CD4-positive, alpha-beta T cell treated with Interferon gamma for 1 hour (primary cell): Measurements from ENCODE around the gene ITGAX.

Source experiments
- DNase-seq: peaks from one replicate; pipeline ENCODE4 v3.0.0-alpha.2; 2020

ITGAX gene

DNA sequence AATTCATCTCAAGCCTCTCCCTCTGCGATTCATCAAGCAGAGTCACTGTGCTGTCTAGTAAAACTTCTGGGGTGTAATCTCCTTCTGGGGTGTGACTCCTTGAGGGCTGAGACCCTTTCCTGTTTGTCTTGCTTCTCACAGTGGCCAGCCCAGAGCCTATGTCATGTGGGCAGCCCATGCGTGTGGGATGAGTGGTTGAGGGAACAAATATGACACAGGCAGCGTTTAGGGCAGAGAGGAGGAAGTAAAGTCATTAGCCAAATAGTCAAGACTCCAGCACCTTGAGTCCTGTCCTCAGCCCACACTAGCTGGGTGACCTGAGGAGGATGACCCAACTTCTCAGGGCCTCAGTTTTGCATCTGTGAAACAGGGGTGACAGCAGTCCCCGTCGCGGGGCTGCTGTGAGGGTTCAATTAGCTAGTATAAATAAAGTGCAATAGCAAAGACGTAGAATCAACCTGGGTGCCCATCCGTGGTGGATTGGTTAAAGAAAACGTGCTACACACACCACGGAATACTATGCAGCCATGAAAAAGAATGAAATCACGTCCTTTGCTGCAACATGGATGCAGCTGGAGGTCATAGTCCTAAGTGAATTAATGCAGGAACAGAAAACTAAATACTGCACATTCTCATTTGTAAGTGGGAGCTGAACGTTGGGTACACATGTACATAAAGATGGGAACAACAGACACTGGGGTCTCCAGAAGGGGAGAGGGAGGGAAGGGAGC is 4.5 kb upstream of the ITGAX start:
- DNase-seq: peak; percentile 73

DNA sequence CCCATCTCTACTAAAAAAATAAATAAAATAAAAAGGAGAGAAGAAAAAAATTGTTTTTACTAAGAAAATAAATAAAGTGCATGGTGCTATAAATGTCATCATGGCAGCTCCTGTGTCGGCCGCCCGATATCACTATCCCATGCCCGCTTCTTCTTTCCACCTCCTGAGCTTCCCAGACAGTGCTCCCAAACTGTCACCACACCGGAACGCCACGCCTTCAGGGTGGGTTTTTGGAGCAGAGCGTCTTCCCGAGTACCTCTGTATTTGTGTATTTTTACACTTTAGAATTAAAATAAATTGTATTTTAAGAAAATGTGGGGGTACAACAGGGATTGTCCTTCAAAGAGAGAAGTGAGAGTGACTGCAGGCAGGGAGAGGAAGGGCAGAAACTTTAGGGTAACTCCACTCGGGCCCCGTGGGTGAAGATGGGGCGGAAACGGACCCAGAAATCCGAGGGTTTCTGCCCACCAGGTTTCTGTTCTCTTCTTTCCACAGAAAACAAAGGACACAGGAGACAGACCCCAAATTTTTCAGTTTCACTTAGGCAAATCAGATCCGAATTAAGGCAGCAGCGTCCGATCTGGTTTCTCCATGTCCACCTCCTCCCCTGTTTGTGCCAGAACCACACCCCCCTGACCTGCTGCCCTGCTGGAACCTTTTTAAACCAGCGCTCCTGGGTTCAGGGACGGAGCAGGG is 3.6 kb upstream of the ITGAX start:
- peak; percentile 29 for DNase-seq

DNA sequence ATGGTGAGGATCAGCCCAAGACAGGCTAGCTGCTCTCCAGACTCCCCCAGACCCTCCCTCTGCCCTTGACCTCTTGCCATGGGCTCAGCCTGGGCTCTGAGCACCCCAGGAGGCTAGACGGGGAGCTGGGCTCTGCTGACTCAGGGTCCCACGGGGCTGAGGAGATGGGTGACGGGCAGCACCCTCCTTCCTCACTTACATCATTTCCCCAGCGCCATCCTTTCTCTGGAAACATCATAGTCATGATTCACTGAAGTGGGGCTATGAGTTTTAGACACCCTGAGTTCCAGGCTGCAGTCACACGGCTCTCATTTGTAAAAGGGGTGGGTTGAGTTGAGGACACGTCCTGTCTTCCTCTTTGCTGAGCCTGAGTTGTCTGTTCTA is 3.0 kb upstream of the ITGAX start:
- DNase-seq: peak; percentile 76

DNA sequence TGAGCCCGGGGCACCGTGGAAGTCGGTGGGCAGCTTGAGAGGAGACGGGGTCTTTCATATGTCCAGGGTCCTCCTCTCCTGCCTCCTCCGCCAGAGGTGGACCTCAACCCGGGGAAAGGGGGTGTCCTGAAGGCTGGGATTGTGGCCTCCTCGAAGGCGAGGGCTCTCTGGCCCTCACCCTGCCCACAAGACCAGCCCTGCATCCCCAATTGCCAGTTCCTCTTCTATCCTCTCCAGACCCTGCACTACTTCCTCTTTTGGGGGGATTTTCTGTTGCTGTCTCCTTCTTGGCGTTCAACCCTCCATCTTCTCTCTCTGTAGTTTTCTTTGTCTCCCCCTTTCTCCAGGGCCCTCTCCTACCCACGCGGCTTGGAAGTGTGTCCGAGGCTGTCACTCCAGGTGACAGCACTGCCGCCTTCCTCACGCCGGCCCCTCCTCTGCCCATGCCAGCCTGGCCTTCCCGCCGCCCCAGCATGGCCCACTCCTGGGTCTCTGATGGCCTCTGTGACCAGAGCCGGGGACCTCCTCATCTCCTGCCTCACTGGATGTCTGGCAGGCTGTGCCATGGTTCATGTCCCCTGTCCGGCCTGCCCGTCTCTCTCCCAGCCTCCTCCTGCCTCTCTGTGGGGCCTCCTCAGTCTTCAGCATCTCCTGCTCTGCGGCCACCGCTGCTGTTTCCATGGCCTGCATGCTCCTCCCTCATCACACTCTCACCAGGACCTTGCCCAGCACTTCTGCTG is 2.4 kb upstream of the ITGAX start:
- DNase-seq: peak; percentile 60

DNA sequence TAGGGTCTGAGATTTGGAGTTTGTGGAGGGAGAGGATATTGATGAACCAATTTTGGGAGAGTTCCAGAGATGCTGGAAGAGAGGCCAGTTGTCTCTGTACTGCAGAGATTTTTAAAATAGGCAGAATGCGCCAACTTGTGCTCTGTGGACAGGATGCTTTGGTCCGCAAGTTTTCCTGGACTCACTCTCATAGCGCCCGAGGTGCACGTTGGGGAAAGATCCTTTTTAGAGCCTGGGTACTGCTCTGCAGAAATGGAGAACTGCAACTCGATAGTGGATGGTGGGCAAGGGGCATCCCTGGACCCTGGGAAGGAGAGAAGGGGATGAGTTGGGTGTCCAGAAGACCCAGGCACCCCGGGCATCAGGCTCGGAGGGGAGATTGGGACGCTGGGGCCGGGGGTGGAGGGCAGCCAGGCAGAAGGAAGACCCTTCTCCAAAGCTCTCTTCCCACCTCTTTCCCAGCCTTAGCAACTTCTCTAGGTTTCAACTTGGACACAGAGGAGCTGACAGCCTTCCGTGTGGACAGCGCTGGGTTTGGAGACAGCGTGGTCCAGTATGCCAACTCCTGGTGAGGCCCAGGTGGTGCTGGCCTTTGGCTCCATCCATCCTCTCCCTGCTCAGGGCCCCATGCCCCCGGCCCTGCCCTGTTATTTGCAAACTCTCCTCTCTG is 590 bp downstream of the ITGAX start:
- DNase-seq: no peak

DNA sequence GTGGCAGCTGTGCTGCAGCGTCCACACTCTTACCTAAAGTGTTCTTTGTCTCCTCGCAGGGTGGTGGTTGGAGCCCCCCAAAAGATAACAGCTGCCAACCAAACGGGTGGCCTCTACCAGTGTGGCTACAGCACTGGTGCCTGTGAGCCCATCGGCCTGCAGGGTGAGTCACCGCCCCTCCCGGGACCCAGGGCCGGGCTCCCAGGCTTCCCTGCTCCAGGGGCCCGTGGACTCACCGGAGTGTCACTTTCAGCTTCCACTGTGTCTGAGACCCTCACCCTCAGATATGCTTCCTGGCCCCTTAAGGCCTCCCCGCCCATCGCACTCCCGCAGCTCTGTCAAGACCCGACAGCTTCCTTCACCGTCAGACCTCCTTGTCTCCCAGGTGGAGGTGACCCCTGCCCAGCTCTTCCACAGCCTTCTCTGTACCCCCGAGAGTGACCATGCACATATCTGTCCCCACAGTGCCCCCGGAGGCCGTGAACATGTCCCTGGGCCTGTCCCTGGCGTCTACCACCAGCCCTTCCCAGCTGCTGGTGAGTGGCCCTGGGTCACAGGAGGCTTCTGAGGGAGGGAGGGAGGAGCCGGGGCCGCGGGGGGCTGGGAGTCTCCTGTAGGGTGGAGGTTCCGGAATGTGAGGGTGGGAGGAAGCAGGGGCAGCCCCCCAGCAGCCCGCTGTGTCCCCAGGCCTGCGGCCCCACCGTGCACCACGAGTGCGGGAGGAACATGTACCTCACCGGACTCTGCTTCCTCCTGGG is 1.8 kb downstream of the ITGAX start:
- DNase-seq: no peak

DNA sequence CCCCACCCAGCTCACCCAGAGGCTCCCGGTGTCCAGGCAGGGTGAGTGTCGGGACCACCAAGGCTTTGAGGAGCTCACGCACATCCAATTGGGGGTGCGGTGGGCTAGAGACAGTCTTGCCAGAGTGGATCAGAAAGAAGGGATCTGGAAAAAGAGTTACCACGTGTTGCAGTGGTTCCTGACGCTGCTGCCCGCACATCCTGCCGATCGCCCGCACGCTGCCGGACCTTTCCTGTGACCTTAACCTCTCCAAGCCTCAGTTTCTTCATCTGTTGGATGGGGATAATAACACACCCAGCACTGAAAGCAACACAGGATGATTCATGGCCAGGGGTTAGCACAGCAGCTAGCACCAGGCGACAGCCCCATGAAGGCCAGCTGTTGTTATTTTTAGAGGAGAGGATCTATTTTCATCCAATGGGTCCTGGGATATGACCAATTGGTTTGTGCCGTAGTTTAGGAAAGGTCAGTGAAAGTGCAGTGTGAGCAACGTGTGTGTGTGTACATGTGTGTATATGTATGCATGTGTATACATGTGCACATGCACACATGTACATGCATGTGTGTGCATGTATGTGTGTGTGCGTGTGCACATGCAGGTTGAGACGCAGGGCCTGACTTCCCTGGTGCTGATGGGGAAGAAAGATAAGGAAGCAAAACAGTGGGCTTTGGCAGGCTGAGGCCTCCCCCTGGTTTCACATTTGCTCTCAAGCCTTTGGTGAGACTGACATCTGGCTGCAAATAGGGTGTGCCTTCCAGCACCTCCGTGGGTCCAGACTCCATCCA is 2.5 kb downstream of the ITGAX start:
- peak; percentile 29 for DNase-seq

DNA sequence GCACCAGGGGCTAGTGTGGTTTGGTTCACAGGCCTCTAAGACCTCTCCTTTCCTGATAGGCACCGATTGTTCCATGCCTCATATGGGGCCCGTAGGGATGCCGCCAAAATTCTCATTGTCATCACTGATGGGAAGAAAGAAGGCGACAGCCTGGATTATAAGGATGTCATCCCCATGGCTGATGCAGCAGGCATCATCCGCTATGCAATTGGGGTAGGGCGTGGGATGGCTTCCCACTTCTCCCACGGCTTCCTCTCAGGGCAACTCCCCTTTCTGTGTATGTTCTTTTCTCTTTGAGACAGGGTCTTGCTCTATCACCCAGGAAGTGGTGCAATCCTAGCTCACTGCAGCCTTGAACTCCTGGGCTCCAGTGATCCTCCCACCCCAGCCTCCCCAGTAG is 5.3 kb downstream of the ITGAX start:
- no peak for DNase-seq

DNA sequence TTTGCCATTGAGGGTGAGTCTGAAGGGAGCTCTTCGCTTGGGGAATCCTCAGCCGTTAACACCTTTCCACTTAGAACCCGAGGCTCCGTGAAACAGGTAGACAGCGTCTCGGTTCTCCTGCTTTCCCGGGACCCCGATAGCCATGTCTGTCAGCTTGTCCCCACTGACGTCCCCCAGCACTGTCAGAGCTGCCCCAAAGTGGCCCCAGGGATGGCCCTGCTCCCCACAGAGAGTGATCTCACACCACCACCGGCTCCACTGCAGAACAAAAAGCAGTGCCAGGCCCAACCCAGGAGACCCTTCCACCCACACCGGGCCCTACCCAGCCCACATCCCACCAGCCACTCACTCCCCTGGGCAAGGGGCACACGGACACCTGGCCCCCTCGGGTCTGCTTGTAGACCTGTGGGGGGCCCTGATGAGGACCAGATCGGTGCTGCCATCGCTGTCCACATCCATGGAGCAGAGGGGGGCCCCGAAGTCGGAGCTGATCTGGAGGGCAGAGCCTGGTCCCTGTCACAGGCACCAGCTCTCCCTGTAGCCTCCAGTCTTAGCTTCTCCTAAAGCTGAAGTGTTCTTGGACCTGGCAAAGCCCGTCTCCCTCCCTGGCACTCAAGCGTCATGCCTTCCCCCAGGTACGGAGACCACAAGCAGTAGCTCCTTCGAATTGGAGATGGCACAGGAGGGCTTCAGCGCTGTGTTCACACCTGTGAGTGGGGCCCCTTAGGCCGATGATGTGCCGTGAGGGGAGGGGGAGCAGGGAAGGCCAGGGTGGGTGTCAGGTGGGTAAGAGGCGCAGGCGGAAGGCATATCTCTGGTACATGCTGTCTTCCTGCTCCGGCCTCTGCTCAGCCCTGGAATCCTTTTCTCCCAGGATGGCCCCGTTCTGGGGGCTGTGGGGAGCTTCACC is 6.5 kb downstream of the ITGAX start:
- DNase-seq: no peak

DNA sequence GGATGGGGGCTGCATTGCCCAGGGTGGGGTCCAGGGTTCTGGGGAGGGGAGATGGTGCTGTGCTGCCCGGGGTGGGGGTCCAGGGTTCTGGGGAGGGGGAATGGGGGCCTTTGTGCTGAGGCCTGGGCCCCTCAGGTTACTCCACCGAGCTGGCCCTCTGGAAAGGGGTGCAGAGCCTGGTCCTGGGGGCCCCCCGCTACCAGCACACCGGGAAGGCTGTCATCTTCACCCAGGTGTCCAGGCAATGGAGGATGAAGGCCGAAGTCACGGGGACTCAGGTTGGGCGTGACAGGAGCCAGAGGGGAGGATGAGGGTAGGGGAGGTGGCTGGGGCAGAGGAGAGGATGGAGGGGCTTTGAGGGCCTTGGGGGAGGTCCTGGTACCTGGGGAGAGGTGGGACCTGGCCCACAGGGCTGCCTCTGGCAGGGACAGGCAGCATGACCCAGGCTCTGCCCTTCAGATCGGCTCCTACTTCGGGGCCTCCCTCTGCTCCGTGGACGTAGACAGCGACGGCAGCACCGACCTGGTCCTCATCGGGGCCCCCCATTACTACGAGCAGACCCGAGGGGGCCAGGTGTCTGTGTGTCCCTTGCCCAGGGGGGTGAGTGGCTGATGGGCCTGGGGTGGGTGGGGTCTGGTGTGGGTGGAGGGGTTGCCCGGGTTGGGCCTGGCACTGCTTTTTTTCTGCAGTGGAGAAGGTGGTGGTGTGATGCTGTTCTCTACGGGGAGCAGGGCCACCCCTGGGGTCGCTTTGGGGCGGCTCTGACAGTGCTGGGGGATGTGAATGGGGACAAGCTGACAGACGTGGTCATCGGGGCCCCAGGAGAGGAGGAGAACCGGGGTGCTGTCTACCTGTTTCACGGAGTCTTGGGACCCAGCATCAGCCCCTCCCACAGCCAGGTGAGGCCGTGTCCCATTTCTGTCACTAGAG is 7.8 kb downstream of the ITGAX start:
- no peak for DNase-seq

DNA sequence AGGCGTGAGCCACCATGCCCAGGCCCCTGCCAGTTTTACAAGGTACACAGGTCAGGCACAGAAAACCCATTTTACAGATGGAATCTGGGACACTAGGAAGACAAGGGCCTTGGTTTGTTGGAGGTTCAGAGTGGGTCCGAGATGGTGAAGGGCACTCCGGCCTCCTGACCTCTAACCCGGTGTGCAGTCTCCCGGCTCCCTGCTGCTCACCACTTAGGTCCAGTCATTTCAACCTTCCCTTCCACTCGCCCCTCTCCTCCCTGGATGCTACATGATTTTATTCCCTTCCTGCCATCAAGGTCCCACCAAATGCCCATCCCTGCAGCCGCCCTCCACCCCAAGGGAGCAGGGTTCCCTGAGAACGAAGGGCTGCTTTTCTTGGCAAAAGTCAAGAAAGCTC is 8.7 kb downstream of the ITGAX start:
- DNase-seq: no peak

DNA sequence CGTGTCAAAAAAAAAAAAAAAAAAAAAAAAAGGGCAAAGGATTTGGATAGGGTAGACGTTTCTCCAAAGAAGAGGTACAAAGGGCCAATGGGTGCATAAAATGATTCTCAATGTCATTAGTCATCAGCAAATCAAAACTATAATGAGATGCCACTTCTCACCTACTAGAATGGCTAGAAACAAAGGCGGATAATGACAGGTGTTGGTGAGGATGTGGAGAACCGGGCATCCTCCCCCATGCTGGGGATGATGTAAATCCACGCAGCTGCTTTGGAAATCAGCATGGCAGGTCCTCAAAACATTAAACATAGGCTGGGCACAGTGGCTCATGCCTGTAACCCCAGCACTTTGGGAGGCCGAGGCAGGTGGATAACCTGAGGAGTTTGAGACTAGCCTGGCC is 9.4 kb downstream of the ITGAX start:
- DNase-seq: no peak

DNA sequence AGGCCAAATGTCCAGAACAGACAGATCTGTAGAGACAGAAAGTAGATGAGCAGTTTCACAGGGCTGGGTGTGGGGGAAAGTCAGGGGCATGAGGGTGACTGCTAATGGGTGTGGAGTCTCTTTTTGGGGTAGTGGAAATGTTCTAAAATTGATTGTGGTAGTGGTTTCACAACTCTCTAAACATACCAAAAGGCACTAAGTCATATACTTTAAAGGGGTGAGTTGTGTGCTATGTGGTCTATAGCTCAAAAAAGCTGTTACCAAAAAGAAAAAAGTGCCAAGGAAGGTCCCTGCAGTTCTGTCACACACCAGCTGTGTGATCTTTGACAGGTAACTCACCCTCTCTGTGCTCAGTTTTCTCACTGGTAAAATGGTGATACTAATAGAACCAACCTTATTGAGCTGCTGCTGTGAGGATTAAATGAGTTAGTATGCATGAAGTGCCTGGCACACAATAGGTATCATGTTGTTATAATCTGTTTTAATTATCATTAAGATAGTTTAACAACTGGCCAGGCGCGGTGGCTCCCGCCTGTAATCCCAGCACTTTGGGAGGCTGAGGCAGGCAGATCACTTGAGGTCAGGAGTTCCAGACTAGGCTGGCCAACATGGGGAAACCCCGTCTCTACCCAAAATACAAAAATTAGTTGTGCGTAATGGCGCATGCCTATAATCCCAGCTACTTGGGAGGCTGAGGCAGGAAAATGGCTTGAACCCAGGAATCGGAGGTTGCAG is 10.3 kb downstream of the ITGAX start:
- DNase-seq: no peak

DNA sequence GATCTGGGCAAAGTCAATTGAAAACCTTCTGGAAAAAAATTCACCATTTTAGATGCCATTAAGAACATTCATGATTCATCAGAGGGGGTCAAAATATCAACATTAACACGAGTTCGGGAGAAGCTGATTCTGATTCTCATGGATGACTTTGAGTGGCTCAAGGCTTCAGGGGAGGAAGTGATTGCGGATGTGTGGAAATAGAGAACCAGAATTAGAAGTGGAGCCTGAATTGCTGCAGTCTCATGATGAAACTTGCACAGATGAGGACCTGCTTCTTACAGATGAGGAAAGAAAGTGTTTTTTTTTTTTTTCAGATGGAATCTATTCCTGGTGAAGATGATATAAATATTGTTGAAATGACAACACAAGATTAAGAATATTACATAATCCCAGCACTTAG is 12.9 kb downstream of the ITGAX start:
- peak; percentile 40 for DNase-seq

DNA sequence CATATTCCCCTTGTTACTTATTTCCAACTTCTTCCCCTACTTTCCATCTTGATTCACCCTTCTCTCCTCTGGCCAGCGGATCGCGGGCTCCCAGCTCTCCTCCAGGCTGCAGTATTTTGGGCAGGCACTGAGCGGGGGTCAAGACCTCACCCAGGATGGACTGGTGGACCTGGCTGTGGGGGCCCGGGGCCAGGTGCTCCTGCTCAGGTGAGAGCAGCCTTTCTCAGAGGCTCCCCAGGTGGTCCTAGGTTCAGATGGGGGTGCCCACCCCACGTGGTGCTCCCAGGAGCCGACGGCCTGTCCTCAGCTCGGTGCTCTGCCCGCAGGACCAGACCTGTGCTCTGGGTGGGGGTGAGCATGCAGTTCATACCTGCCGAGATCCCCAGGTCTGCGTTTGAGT is 16.0 kb downstream of the ITGAX start:
- no peak for DNase-seq

DNA sequence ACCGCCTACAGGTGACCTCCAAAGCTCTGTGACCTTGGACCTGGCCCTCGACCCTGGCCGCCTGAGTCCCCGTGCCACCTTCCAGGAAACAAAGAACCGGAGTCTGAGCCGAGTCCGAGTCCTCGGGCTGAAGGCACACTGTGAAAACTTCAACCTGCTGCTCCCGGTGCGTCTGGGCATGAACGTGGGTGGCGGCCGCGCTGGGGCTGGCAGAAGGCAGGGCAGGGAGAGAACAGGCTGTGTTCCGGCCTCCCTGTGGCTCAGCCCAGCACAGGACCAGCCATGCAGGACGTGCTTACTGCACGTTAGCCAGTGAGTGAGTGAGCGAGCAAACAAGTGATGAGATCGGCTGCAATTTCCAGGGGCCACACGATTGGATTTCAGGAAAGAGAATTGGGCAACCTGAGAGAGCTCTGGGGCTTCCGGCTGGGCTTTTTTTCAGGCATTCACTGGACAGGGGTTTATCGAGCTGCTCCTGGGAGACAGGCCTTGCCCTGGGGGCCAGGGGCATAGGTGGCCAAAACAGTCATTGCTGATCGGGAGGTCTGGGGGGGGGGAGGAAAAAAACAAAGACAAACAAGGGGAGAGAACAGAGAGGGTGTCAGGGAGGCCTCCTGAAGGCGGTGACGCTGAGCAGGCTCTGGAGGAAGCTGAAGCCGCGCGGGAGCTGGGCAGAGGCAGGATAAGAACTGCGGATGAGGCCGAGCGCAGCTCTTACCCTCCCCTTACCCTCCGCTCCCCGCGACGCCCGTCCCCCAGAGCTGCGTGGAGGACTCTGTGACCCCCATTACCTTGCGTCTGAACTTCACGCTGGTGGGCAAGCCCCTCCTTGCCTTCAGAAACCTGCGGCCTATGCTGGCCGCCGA is 16.9 kb downstream of the ITGAX start:
- no peak for DNase-seq

DNA sequence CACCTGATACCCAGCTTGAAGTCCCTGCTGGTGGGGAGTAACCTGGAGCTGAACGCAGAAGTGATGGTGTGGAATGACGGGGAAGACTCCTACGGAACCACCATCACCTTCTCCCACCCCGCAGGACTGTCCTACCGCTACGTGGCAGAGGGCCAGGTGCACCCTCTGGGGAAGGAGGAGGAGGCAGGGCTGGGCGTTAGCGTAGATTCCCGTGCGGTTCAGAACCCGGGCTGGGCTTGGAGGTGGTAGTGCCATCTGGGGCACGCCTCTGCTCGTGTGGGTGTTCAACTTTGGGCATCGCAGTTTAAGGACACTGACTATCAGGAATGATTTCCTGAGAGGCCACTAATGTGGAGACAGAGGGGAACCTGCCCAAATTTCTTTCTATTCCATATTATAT is 18.3 kb downstream of the ITGAX start:
- DNase-seq: no peak

DNA sequence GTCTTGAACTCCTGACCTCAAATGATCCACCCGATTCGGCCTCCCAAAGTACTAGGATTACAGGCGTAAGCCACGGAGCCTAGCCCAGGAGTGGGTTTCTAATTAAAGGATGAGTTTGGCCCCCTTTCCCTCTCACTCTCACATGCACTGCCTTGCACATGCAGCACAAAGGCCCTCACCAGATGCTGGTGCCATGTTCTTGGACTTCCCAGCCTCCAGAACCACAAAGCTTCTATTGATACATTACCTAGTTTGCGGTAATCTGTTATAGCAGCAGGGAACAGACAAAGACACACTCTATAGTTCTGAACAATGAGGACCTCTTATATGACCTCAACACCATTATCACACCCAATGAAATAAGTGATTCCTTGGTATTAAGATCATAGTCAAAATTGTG is 20.3 kb downstream of the ITGAX start:
- no peak for DNase-seq
